HL-60 (cell line): Measurements from ENCODE around the gene CCR3.

Experiments
- DNase-seq, 2 experiments: peaks; one replicate each; pipeline ENCODE4 v3.0.0-alpha.2; 2010 to 2020; ENCODE audit warnings: low read depth in 1 of 2, low spot score in 1 of 2
- H3K27ac ChIP-seq: fragments of 250-450 bp; sonication (Bioruptor Pico); replicated peaks from 2 replicates; pipeline ENCODE4 v1.5.1; 2020; ENCODE audit warnings: mild to moderate bottlenecking, moderate library complexity
- H3K27me3 ChIP-seq: fragments of 250-450 bp; sonication (Bioruptor Pico); 2 replicates; pipeline ENCODE4 v1.5.1; 2021; ENCODE audit warnings: mild to moderate bottlenecking, moderate library complexity; ENCODE audit not compliant: insufficient read depth, poor library complexity, severe bottlenecking
- H3K4me3 ChIP-seq: replicated peaks from 2 replicates; pipeline ENCODE4 v1.5.1; 2011; ENCODE audit warnings: mild to moderate bottlenecking, control low read depth, low read length; ENCODE audit not compliant: insufficient read depth
- GABPA ChIP-seq: IDR thresholded peaks from 2 replicates; pipeline ENCODE4 v1.6.1; 2012; ENCODE audit warnings: low read depth
- POLR2AphosphoS5 ChIP-seq: IDR thresholded peaks from 2 replicates; pipeline ENCODE4 v1.6.1; 2012; ENCODE audit warnings: low read depth
- REST ChIP-seq: IDR thresholded peaks from 2 replicates; pipeline ENCODE4 v1.6.1; 2012; ENCODE audit warnings: low read depth; ENCODE audit not compliant: insufficient replicate concordance
- SPI1 ChIP-seq: IDR thresholded peaks from 2 replicates; pipeline ENCODE4 v1.6.1; 2012; ENCODE audit warnings: low read depth, mild to moderate bottlenecking, borderline replicate concordance

Gene CCR3

DNA sequence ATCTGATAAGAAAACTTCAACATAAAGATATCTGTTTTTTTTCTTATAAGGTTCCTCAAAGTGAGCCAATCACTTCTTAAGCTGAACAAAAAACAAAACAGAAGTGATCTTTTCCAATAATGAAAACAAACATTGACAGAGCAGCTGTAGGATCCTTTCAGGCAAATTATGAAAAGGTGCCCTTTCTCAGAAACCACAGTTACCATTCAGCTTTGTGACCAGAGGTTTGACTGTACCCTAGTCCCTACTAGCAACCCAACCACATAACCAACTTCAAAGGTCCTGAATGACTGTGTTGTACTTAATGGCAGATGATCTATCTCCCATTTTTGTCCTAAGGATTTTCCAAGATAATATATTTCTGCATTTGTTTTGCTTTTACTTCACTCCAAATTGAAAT, 72.3 kb downstream of the CCR3 start:
- TF ChIP-seq GABPA (no peak), POLR2AphosphoS5 (no peak), REST (no peak)
- no peaks in the 10 kb centered on the region for H3K27me3 ChIP-seq
- H3K27ac ChIP-seq: no peak overlapping the region
- DNase-seq: no peak
- no peak overlapping the region for H3K4me3 ChIP-seq

- H3K27me3 ChIP-seq: no peaks in the 10 kb centered on the region
- no peak overlapping the region for H3K4me3 ChIP-seq
- TF ChIP-seq POLR2AphosphoS5 (no peak), REST (no peak), GABPA (no peak), SPI1 (peak; percentile 22; the same call in 1 of the 2 replicates)
- DNase-seq: no peak
- H3K27ac ChIP-seq: no peak overlapping the region
These were observed 73.9 kb downstream of the CCR3 start for GRCh38 chr3:46316206-46316605.
